HG02938 (cell line): ENCODE measurements around the gene CCDC187.

ENCODE experiments used
- ATAC-seq: cut with Tn5 transposase; IDR thresholded peaks from one replicate; pipeline ENCODE4 v1.9.1; 2021; ENCODE audit warnings: mild to moderate bottlenecking, moderate library complexity; ENCODE audit not compliant: unreplicated experiment

CCDC187 gene

GRCh38 chr9:136286987-136287379, 16.9 kb downstream of the CCDC187 start:
- ATAC-seq = no peak

DNA sequence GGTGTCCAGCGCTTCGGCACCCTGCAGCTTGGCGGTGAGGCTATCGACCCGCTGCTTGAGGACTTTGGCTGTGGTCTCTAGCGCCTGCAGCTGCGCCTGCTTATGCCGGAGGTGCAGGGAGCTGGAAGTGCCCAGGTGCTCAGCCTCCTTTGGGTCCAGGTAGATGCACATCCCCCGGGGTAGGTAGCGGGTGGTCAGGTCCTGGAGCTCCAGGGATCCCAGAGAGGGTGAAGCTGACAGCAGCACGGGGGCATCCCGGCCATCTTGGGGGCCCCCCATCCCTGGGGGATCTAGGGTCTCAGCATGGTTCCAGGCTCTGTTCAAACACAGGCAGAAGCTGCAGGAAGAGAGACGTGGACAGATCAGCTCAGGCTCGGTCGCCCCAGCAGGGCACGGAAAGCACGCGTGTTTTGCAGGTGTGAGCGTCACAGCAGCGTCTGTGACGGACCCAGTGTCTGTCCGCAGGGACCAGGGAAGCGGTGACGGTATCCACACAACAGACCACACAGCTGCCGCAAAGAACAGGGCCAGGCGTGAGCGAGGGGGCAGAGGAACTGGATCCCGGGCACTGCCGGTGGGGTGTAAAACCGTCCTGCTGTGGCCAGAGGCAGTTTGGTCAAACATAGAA, 17.4 kb downstream of the CCDC187 start:
- ATAC-seq = no peak

GRCh38 chr9:136285501-136286358, 18.2 kb downstream of the CCDC187 start:
- ATAC-seq = no peak

- no peak for ATAC-seq
Measured at GRCh38 chr9:136284951-136285350, 18.9 kb downstream of the CCDC187 start.

GRCh38 chr9:136284311-136284710, 19.6 kb downstream of the CCDC187 start:
- ATAC-seq = no peak

DNA sequence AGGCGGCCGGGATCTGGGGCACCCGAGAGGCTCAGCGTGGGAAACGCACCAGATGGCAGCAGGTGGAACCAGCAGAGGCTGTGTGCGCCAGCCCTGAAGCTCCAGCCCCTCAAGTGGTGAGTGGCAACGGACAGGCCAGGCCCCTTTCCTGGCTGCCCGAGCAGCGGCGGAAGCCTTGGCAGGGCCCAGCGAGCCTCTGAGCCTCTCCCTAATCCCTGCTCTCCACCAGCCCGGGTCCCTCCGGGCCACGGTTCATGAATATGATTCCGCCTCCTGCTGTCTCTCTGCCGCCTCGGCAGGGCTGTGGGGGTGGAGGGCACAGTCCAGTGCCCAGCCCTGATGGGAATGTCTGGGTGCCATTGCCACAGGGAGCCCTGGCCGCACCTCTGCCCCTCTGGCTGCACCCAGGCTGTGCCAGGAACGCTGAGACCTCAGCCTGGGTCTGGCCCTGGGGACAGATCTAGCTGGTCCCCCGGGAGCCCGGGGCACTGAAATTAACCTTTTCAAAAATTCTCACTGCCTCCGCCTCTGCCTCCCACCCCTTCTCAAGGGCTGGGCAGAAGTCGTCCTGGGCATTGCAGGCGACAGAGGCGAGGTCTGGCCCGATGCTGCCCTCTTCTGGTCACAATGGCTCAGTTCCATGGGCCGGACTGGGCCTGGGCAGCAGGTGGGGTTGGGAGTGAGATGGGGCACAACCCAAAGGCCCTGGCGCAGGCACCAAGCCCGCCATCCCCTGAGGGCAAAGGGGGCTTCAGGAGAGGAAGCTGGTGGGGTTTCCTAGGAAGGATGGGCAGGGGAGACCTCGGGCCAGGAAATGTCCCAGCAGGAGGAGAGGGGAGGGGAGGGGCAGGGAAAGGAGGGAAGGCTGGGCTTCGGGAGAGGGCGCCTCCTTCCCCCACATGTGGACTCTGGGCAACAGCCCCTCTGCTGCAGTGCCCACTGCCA, 20.3 kb downstream of the CCDC187 start:
- peak; percentile 62 for ATAC-seq

GRCh38 chr9:136282272-136282861, 21.5 kb downstream of the CCDC187 start:
- no peak for ATAC-seq

DNA sequence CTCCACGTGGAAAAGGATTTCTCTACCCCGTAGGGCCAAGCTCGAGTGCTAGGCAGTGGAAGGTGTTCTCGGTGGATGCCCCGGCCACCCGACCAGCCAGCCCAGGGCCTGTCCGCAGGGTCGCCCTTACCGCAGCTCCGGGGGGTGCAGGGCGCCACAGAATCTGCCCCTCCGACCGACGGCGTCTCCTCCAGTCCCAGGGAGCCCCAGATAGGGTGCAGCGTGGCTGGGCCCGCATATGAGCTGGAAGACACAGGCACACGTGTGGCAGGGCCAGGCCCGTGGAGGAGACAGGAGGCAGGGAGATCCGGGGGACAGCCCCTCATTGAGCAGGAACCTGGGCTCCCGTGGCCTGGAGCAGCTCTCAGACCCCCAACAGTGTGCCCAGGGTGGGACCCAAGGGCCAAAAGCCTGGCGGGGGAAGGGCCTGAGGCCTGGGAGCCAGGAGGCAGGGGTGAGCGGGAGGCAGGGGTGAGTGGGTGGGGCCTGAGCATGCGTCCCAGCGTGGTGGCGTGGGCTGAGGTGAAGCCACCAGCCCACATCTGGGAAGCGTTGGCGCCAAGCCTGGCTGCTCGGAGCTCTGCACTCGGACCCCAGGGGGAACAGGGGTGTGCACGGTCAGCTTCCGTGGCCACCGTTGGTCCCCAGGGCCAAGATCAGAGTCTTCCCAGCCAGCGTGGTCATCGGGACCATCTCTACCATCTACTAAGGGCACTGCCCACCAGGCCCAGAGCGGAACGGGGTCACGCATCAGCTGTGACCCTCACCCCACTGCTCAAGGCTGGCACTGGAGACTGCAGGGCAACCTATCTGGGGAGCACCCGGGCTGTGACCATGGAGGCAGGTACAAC, 22.2 kb downstream of the CCDC187 start:
- ATAC-seq = no peak

DNA sequence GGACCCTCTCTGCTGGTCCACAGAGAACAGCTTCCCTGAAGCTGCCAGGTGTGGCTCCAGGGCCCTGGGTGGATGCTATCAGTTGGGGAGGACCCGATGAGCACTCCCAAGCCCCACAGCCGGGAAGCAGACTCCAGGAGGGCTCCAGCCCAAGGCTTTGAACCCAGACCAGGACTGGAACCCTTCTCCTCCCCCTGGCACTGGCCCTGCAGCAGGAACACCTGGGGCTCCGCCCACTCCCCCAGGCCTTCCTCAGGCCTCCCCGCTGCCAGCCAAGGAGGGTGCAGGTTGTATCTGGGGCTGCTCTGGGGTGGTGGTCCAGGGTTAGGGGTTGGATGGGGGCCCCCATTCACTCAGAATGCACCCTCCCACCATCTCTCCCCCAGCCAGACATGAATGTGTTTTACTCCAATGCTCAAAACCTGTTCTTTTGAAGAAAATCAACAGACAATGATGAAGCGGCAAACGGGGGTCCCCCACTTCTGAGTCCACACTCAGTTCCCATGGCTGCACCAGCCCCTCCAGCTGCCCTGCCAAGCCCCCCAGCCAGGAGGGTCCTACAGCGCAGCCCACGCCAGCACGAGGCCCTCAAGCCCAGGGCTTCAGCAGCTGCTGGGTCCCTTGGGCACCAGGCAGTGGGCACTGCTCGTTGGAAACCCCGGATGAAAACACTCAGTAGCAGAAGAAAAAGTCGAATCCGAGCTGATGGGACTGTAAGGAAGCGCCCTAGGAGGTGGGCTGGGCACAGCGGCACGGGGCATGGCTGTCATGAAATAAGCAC, 23.2 kb downstream of the CCDC187 start:
- no peak for ATAC-seq

DNA sequence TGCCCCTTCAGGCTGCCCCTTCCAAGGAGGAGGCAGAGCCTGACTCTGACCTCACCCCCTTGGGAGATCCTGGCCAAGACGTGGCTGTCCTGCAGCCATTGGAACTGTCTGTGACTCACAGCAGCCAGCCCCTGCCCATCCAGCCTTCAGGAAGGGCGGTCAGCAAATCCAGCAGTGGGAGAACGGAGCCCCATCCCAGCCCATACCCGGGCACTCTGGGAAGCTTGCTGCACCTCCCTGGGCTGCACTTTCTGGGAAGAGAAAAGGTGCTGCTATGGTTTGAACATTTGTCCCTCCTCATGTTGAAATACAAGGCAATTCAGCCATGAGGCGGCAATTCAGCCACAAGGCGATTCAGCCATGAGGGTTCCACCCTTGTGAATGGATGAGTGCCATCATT, 24.4 kb downstream of the CCDC187 start:
- no peak for ATAC-seq

DNA sequence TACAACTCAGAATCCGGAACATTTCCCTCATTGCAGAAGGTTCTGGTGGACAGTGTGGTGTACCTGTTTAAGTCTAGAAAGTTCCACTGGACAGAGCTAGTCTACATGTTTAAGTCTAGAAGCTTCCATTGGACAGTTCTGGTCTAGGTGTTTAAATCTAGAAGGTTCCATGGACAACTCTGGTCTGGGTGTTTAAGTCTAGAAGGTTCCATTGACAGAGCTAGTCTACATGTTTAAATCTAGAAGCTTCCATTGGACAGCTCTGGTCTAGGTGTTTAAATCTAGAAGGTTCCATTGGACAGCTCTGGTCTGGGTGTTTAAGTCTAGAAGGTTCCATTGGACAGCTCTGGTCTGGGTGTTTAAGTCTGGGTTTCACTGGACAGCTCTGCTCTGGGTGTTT, 25.0 kb downstream of the CCDC187 start:
- ATAC-seq = no peak

GRCh38 chr9:136278221-136278620, 25.7 kb downstream of the CCDC187 start:
- no peak for ATAC-seq

DNA sequence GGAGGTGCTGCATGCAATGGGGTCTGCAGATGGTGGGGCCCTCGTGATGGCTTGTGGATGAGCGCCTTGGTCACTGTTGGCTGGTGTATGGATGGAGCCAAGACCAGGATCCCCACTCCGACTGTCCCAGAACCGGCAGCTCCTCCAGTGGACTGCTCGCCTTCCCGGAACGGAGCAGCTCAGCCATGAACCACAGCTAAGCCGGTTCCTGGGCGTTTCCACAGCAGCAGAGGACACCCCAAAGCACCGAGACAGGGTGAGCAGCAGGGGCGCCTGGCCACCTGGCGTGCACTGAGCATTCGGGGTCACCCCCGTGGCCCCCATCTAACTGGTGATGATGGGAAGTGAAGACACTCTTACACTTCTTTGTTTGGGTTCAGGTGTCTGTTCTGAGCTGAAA, 26.1 kb downstream of the CCDC187 start:
- no peak for ATAC-seq

DNA sequence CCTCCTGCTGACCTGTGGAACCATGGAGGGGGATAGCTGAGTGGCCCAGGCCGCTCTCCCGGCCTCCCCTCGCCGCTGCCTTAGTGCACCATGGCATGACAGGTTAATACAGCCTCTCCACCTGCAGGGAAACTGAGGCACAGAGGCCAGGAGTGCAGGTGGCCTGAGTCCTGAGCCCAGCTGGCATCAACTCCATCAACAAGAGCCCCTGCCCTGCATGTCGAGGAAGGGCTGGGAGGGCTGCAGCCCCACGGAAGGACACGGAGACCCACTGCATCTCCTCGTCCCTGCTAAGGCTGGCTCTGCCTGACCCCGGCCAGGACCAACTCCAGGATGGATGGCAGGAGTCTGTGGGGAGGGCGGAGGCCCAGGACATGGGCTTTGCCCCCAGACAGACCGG, 27.2 kb downstream of the CCDC187 start:
- ATAC-seq = no peak

DNA sequence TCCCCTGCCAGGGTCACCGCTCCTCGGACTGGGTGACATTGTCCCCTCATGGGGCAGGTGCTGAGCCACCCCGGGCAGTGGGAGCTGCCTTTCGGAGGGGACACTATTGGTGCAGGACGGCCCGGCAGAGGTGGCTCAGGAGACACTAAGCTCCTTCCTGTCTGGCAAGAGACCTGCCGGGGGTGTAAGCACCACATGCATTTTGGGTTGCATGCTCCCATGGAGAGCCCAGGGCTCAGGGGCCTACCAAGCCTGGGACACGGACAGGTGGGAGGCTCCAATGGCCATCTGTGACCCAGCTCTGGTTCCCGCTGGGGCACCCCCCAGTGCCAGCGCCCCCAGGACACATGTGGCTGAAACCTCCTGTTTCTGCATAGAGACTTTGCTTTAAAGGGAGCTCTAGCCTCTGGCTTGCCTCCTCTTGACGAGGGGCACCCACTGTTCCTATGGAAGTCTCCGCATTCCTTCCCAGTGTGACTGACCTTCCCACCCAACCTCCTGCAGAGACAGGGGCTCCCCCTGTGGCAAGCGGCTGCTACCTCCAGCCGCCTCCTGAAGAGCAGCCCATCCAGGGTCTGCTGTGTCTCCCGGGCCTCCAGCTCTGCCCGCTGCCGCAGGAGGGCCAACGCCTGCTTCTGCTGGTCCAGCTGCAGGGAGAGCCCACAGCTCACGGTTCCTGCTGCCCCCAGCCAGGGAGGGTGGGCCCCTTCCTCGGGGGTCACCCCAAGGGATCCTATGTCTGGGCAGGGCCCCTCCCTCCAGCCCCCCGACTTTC, 28.1 kb downstream of the CCDC187 start:
- ATAC-seq = no peak

DNA sequence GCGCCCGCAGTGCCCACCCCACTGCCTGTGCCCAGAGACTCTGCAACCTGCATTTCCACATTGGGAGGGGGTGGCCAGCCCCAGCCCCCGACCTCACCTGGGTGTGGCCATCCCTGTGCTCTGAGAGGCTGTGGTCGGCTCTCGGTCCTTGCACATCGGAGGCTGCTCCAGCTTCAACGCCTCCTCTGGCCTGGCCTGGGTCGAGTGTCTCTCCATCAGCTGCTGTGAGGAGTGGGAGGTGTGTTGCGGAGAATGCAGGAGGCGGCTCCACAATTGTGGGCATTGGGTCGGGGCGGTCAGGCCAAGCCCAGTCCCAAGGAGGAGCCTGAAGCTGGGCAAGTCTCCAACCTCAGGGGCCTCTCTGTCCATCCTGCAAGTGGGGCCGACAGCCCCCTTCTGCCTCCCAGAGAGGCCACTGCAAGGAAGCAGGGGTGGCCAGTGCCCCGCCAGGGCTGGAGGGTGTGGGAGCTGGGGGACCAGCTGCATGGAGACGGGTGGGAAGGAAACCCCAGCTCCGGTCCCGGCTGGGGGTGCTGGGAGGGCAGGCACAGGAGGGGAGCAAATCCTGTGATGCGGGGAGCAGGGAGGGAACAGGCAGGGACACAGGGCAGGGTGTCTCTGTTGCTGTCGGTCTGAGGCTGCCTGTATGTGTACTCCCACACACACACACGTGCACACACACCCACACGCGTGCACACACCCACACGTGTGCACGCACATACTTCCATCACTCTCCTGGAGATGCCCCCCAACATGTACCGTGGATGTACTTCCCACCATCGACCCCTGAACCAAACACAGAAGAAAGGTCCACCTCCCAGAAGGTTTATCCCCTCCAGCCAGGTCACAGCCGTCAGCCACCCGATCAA, 28.9 kb downstream of the CCDC187 start:
- no peak for ATAC-seq

- no peak for ATAC-seq
Measured at GRCh38 chr9:136273921-136274785, 29.7 kb downstream of the CCDC187 start.
